Esophagus muscularis mucosa (tissue), 4 donors: ENCODE data around the gene ITPKB. TPM values are rescaled to one million over a fixed set of nuclear protein-coding genes. Genes with fewer than 3 reads are reported as not detected.

Source experiments
- DNase-seq: peaks from one replicate; pipeline ENCODE4 v3.0.0-alpha.2; 2017; ENCODE audit errors: extremely low spot score
- H3K27ac ChIP-seq, 4 donors: fragments of 200-600 bp; sonication (generic); replicated peaks in 1 of 4; 1 replicate in 3 of 4; 2 replicates in 1 of 4; pipeline ENCODE4 v1.5.1; 2016 to 2019; ENCODE audit warnings: mild to moderate bottlenecking in 1 of 4
- H3K27me3 ChIP-seq, 4 donors: fragments of 200-600 bp; sonication (generic); one replicate each; pipeline versions ENCODE4 v1.5.1 to v1.6.0; 2016 to 2019
- H3K36me3 ChIP-seq, 4 donors: fragments of 200-600 bp; sonication (generic); one replicate each; pipeline ENCODE4 v1.5.1; 2016 to 2019
- H3K4me1 ChIP-seq, 4 donors: fragments of 200-600 bp; sonication (generic); one replicate each; pipeline ENCODE4 v1.5.1; 2016 to 2019
- H3K4me3 ChIP-seq, 4 donors: fragments of 200-600 bp; sonication (generic); 1 replicate in 2 of 4; 2 replicates in 2 of 4; pipeline ENCODE4 v1.5.1; 2016 to 2019; ENCODE audit warnings: mild to moderate bottlenecking in 4 of 4, moderate library complexity in 1 of 4
- H3K9me3 ChIP-seq, 4 donors: fragments of 200-600 bp; sonication (generic); 1 replicate in 3 of 4; 2 replicates in 1 of 4; pipeline ENCODE4 v1.5.1; 2016 to 2019
- EP300 ChIP-seq: sonication (generic); formaldehyde crosslinking; IDR thresholded peaks from one replicate; pipeline ENCODE4 v1.6.1; 2017; ENCODE audit warnings: antibody characterized with exemption
- POLR2A ChIP-seq: fragments of 450-650 bp; IDR thresholded peaks from one replicate; pipeline ENCODE4 v1.6.1; 2017; ENCODE audit warnings: antibody characterized with exemption, moderate library complexity, mild to moderate bottlenecking, low read depth
- POLR2AphosphoS5 ChIP-seq, 2 donors: sonication (generic); formaldehyde crosslinking; IDR thresholded peaks; one replicate each; pipeline ENCODE4 v1.6.1; 2017; ENCODE audit warnings: antibody characterized with exemption in 2 of 2
- WGBS: methylation state at CpG from one replicate; pipeline ENCODE4 v1.1.5; 2018; 5-methylcytosine and 5-hydroxymethylcytosine counted together
- intact Hi-C: fragments of 100-400 bp; cut with DNase I; formaldehyde crosslinking; loops from one replicate; pipeline ENCODE4 v1.15.1; 2023
- total RNA-seq, 4 donors: library from RNA; depleted of rRNA; stranded (reverse); fragments of >200 nt; gene quantifications; one replicate each; pipeline versions ENCODE4 v1.1.0 to v1.2.1, GENCODE V29; 2016
- TF ChIP-seq, protein P1 (sequence below), 3 experiments: fragments of 200-600 bp in 2 of 3; fragments of 450-650 bp in 1 of 3; sonication (generic) in 2 of 3; IDR thresholded peaks; one replicate each; pipeline ENCODE4 v1.5.1; 2017 to 2019; ENCODE audit warnings: antibody characterized with exemption in 3 of 3, mild to moderate bottlenecking in 2 of 3, moderate library complexity in 1 of 3

ITPKB gene
- total RNA-seq, 4 donors from 2014 or later = 71.1 to 156 (median 116) TPM

- H3K4me1 ChIP-seq = peaks cover 27 to 51% (median 46%) of the 10 kb centered on the region in 4 donors
- H3K27ac ChIP-seq = no peak overlapping the region
Measured at GRCh38 chr1:226607268-226607660, 131.8 kb downstream of the ITPKB start.

DNA sequence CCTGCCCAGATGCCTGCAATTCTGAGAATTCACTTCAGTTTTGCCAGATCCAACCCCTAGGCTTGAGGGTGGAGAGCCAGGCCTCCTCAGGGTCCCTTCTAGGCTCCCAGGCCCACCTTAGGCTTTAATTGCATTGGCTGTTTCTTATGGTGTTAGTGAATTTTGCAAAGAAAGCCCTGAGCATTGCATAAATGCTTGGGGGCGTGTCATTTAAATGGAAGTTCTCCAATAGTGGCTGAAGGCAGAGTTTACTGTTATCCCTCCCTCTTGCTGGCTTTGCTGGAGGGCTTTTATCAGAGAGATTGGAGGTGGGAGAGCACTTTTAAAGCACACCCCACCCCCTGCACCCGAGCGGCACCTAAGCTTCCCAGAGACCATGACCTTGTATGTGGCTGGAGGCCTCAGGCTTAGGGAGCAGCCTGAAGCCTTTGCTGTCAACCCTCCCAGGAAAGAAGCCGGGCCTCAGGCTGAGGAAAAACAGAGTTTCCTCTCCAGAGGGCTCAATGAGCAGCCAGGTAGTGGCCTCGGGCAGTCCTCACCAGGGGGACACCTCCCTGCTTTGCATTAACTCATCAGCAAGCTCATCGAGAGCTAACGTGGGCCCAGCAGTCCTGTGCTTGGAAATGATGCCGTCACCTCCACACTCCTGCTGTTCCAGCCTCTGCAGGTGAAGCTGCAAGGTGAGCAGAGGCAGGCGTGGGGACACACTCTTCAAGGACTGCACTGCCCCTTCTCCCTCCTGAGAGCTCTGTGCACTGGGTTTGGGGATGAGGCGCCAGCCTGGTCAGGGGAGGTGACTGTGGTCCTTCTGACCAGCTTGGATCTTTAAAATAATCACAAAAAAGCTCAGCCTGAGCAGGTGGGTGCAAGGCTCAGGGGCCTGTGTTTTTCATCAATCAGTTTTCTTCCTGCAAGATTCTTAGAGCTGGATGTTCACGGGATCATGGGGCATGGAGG, 132.5 kb downstream of the ITPKB start:
- no peaks in the 10 kb centered on the region for H3K9me3 ChIP-seq
- 73% methylated on average over 10 of the region's 11 CpGs for WGBS
- H3K27me3 ChIP-seq = no peaks in the 10 kb centered on the region
- TF ChIP-seq POLR2AphosphoS5 (IDR thresholded peaks at IDR 0.05) (no peak), POLR2A (no peak), EP300 (no peak)
- TF ChIP-seq, protein P1, sequence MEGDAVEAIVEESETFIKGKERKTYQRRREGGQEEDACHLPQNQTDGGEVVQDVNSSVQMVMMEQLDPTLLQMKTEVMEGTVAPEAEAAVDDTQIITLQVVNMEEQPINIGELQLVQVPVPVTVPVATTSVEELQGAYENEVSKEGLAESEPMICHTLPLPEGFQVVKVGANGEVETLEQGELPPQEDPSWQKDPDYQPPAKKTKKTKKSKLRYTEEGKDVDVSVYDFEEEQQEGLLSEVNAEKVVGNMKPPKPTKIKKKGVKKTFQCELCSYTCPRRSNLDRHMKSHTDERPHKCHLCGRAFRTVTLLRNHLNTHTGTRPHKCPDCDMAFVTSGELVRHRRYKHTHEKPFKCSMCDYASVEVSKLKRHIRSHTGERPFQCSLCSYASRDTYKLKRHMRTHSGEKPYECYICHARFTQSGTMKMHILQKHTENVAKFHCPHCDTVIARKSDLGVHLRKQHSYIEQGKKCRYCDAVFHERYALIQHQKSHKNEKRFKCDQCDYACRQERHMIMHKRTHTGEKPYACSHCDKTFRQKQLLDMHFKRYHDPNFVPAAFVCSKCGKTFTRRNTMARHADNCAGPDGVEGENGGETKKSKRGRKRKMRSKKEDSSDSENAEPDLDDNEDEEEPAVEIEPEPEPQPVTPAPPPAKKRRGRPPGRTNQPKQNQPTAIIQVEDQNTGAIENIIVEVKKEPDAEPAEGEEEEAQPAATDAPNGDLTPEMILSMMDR (IDR thresholded peaks at IDR 0.05) = no peak
- peak overlapping the region in 1 of 4 donors; percentile 29 for H3K27ac ChIP-seq
- no peak for DNase-seq
- no peaks in the 10 kb centered on the region for H3K36me3 ChIP-seq
- H3K4me1 ChIP-seq = peaks cover 33 to 57% (median 51%) of the 10 kb centered on the region in 4 donors
- H3K4me3 ChIP-seq = no peak overlapping the region
- intact Hi-C loops = no loop called here

More at GRCh38 chr1:226607268-226607660, 131.8 kb downstream of the ITPKB start:
- H3K36me3 ChIP-seq = no peaks in the 10 kb centered on the region
- no peak for DNase-seq
- H3K27me3 ChIP-seq = no peaks in the 10 kb centered on the region
- no peaks in the 10 kb centered on the region for H3K9me3 ChIP-seq
- 95% methylated on average over 12 of the region's 12 CpGs for WGBS
- intact Hi-C loops = no loop called here
- H3K4me3 ChIP-seq = no peak overlapping the region
- TF ChIP-seq EP300 = no peak
- no peak for TF ChIP-seq POLR2AphosphoS5 (IDR thresholded peaks at IDR 0.05)
- TF ChIP-seq, protein P1 (IDR thresholded peaks at IDR 0.05) = no peak
- TF ChIP-seq POLR2A = no peak

- WGBS = 95% methylated on average over 7 of the region's 9 CpGs
- peak overlapping the region in 3 of 4 donors; percentile 62 to 81 (median 70) for H3K27ac ChIP-seq
- H3K9me3 ChIP-seq = no peaks in the 10 kb centered on the region
- no peak for DNase-seq
- H3K27me3 ChIP-seq = no peaks in the 10 kb centered on the region
- H3K4me3 ChIP-seq = no peak overlapping the region
- H3K36me3 ChIP-seq = no peaks in the 10 kb centered on the region
- intact Hi-C loops = no loop called here
- H3K4me1 ChIP-seq = peaks cover 33 to 61% (median 51%) of the 10 kb centered on the region in 4 donors
- TF ChIP-seq, protein P1 (IDR thresholded peaks at IDR 0.05) = no peak
Measured at GRCh38 chr1:226605318-226605950, 133.6 kb downstream of the ITPKB start.

DNA sequence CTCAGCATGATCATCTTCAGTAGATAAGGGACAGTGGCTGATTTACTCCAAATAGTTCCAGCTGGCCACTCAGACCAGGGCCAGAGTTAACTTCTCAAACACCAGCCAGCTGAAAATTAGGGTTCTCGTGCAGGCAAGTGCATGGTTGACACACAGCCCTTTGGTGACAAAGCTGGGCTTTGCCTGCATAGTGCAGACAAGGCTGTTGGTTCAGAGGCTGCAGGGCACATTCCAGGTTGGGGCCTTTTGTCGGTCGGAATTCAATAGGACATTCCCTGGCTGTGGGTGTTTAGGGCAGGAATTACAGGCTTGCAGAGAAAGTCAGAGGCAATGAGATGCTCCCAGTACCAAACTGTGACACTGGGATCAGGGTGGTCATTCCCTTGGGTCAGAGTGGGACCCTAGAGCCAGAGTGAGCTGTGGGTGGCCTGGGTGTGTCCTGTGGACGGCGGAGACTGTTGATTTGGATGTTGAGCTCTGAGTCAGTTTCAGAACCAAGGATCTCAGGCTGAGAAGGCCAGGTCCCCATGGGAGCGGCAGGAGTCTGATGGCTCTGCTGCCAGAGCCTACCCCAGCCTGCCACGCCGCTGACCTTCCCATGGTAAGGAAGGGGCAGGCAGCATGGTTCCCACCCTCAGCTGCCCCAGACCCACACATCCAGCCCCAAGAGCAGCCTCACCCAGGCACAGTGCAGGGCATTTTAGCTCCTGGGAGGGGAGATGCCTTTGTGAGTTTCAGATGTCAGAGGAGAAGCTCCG, 134.3 kb downstream of the ITPKB start:
- Histone ChIP-seq H3K27ac (peak overlapping the region in 3 of 4 donors; percentile 62 to 81 (median 70)), H3K9me3 (no peaks in the 10 kb centered on the region), H3K4me3 (no peak overlapping the region), H3K36me3 (no peaks in the 10 kb centered on the region), H3K4me1 (peaks cover 33 to 61% (median 51%) of the 10 kb centered on the region in 4 donors), H3K27me3 (no peaks in the 10 kb centered on the region)
- WGBS = 92% methylated on average over 4 of the region's 9 CpGs
- intact Hi-C loops = no loop called here
- TF ChIP-seq POLR2A (no peak), POLR2AphosphoS5 (IDR thresholded peaks at IDR 0.05) (no peak)
- DNase-seq = no peak
